ENCODE data around the gene DCUN1D3. TPM values are rescaled to one million over a fixed set of nuclear protein-coding genes. Genes with fewer than 3 reads are reported as not detected.
A peak's percentile ranks its signal among the peaks of the same experiment; 100 is the strongest.
"Not testable (repeated sequence)": the region's sequence is repeated elsewhere in the genome, so short reads cannot be mapped to it uniquely, and the experiment has no call there.

The DCUN1D3 gene
- total RNA-seq, 1 donor from 2014 or later: 187 TPM

GRCh38 chr16:20833086-20833485 lies 67.1 kb downstream of the DCUN1D3 start:
- DNase-seq (ENCODE audit: low spot score): no peak

GRCh38 chr16:20830372-20830771 lies 69.8 kb downstream of the DCUN1D3 start:
- no peak for DNase-seq (ENCODE audit: low spot score)

- no peak for DNase-seq (ENCODE audit: low spot score)
Observed at GRCh38 chr16:20829536-20829935, 70.6 kb downstream of the DCUN1D3 start.

GRCh38 chr16:20826039-20826566 lies 74.1 kb downstream of the DCUN1D3 start:
- no peak for DNase-seq (ENCODE audit: low spot score)

- DNase-seq (ENCODE audit: low spot score): no peak
Observed at GRCh38 chr16:20822521-20823325, 77.4 kb downstream of the DCUN1D3 start.

- no peak for DNase-seq (ENCODE audit: low spot score)
Observed at GRCh38 chr16:20821682-20822081, 78.5 kb downstream of the DCUN1D3 start.

GRCh38 chr16:20818929-20819585 lies 81.1 kb downstream of the DCUN1D3 start:
- no peak for DNase-seq (ENCODE audit: low spot score)

- no peak for DNase-seq (ENCODE audit: low spot score)
Observed at GRCh38 chr16:20814784-20815183, 85.4 kb downstream of the DCUN1D3 start.

GRCh38 chr16:20812510-20812909 lies 87.6 kb downstream of the DCUN1D3 start:
- no peak for DNase-seq (ENCODE audit: low spot score)

- DNase-seq (ENCODE audit: low spot score): no peak
Observed at GRCh38 chr16:20811889-20812439, 88.2 kb downstream of the DCUN1D3 start.

- no peak for DNase-seq (ENCODE audit: low spot score)
Observed at GRCh38 chr16:20807862-20808261, 92.3 kb downstream of the DCUN1D3 start.

GRCh38 chr16:20806168-20807050 lies 93.7 kb downstream of the DCUN1D3 start, which contains the start of the genes ERI2 and REXO5:
ERI2 (minus strand) TSS chr16:20806472; CDS start chr16:20806430, 42 bp downstream.
REXO5 (plus strand) TSS chr16:20806527; CDS start chr16:20806954, 427 bp downstream.
- peak; percentile 96 for DNase-seq (ENCODE audit: low spot score)

GRCh38 chr16:20805684-20806167 lies 94.4 kb downstream of the DCUN1D3 start:
- not testable (repeated sequence) for DNase-seq (ENCODE audit: low spot score)

Other genes starting within 250 kb of the DCUN1D3 start
- not detected for gene ACSM1, start 202.7 kb downstream of the DCUN1D3 start, total RNA-seq
- gene THUMPD1, start 158.5 kb downstream of the DCUN1D3 start, total RNA-seq: 26.1 TPM
- 1.3 TPM for gene ACSM3, start 136.3 kb downstream of the DCUN1D3 start, total RNA-seq
- 12.9 TPM for gene ERI2, start 93.9 kb downstream of the DCUN1D3 start, total RNA-seq
- gene REXO5, start 93.8 kb downstream of the DCUN1D3 start, total RNA-seq: 4.7 TPM
- 42.0 TPM for gene LYRM1, start 413 bp upstream of the DCUN1D3 start, total RNA-seq